Measurements from ENCODE around the gene OR5W2.

DNA sequence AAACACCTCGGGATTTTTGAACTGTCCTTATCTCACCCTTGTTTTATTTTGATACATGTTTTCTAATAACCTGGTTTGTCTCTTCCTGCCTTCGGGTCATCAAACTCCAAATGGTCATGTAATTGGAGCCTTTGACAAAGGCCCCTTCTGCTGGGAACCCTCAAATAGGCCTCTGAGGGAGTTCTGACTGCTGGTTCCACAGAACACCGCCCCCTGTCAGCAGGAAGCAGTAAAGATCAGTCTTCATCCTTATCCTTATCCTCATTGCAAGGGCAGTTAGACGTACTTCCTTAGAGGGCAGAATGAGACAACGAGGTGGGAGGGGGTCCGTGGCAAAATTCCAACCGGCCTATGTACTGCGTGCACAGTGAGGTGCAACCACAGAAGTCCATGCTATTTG lies 19.2 kb downstream of the OR5W2 start:
- TF ChIP-seq, protein P1, sequence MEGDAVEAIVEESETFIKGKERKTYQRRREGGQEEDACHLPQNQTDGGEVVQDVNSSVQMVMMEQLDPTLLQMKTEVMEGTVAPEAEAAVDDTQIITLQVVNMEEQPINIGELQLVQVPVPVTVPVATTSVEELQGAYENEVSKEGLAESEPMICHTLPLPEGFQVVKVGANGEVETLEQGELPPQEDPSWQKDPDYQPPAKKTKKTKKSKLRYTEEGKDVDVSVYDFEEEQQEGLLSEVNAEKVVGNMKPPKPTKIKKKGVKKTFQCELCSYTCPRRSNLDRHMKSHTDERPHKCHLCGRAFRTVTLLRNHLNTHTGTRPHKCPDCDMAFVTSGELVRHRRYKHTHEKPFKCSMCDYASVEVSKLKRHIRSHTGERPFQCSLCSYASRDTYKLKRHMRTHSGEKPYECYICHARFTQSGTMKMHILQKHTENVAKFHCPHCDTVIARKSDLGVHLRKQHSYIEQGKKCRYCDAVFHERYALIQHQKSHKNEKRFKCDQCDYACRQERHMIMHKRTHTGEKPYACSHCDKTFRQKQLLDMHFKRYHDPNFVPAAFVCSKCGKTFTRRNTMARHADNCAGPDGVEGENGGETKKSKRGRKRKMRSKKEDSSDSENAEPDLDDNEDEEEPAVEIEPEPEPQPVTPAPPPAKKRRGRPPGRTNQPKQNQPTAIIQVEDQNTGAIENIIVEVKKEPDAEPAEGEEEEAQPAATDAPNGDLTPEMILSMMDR (IDR thresholded peaks at IDR 0.05; ENCODE audit: insufficient read depth, low read length): no peak
- no peak for TF ChIP-seq GABPA (IDR thresholded peaks at IDR 0.05; ENCODE audit: low read depth)
- TF ChIP-seq, protein P2, sequence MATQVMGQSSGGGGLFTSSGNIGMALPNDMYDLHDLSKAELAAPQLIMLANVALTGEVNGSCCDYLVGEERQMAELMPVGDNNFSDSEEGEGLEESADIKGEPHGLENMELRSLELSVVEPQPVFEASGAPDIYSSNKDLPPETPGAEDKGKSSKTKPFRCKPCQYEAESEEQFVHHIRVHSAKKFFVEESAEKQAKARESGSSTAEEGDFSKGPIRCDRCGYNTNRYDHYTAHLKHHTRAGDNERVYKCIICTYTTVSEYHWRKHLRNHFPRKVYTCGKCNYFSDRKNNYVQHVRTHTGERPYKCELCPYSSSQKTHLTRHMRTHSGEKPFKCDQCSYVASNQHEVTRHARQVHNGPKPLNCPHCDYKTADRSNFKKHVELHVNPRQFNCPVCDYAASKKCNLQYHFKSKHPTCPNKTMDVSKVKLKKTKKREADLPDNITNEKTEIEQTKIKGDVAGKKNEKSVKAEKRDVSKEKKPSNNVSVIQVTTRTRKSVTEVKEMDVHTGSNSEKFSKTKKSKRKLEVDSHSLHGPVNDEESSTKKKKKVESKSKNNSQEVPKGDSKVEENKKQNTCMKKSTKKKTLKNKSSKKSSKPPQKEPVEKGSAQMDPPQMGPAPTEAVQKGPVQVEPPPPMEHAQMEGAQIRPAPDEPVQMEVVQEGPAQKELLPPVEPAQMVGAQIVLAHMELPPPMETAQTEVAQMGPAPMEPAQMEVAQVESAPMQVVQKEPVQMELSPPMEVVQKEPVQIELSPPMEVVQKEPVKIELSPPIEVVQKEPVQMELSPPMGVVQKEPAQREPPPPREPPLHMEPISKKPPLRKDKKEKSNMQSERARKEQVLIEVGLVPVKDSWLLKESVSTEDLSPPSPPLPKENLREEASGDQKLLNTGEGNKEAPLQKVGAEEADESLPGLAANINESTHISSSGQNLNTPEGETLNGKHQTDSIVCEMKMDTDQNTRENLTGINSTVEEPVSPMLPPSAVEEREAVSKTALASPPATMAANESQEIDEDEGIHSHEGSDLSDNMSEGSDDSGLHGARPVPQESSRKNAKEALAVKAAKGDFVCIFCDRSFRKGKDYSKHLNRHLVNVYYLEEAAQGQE (IDR thresholded peaks at IDR 0.05; ENCODE audit: insufficient replicate concordance, low read depth): no peak

All from HL-60 (cell line).